Stimulated activated CD8-positive, alpha-beta memory T cell treated with anti-CD3 and anti-CD28 coated beads, Interleukin-12 subunit alpha, Interleukin-12 subunit beta, amount 100 ng/mL, for 24 hours (primary cell): ENCODE results near the gene LAMP1.
"Not testable (repeated sequence)": the region's sequence is repeated elsewhere in the genome, so short reads cannot be mapped to it uniquely, and the experiment has no call there.

Experiments used
- DNase-seq: peaks from one replicate; pipeline ENCODE4 v3.0.0-alpha.2; 2020; ENCODE audit errors: extremely low read depth

LAMP1 gene

GRCh38 chr13:113355621-113356020 is 58.6 kb downstream of the LAMP1 start:
- no peak for DNase-seq

- DNase-seq = no peak
Observed at GRCh38 chr13:113356596-113356995, 59.6 kb downstream of the LAMP1 start.

DNA sequence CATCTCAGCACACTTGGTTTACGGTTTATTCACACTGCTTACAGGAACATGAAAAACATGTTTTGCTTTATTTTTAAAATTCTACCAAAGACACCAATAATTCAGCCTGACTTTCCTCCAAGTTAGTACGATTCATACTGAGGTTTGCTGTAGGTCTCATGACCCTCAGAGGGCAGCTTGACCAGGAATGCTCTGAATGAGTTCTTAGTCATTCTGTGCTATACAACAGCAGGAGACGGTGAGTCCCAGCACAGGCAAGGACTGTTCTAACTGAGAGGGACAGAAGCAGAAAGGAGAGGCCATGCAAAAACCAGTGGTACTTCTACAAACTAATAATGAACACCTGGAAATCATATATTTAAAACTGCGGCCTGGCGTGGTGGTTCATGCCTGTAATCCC is 60.5 kb downstream of the LAMP1 start:
- no peak for DNase-seq

GRCh38 chr13:113358653-113359190 is 61.7 kb downstream of the LAMP1 start:
- DNase-seq = no peak

DNA sequence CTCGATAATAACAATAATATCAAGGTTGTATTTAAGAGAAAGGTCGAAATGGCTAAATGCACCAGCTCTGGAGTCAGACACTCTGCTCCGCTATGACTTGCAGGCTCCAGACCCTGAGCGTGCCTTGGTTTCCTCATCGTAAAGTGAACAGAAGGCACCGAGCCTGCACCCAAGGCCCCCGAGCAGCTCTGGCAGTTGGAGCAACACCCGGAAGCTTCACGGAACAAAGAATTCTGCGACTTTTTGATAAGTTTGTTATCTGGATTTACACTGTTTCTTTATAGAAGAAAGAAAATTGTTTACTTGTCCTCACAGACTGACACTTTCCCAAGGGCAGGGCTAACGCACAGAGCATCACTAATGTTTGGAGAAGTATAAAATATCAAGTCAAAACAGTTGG is 62.5 kb downstream of the LAMP1 start:
- DNase-seq = no peak

- DNase-seq = no peak
Observed at GRCh38 chr13:113360446-113360845, 63.4 kb downstream of the LAMP1 start.

GRCh38 chr13:113361406-113361805 is 64.4 kb downstream of the LAMP1 start:
- DNase-seq = no peak

DNA sequence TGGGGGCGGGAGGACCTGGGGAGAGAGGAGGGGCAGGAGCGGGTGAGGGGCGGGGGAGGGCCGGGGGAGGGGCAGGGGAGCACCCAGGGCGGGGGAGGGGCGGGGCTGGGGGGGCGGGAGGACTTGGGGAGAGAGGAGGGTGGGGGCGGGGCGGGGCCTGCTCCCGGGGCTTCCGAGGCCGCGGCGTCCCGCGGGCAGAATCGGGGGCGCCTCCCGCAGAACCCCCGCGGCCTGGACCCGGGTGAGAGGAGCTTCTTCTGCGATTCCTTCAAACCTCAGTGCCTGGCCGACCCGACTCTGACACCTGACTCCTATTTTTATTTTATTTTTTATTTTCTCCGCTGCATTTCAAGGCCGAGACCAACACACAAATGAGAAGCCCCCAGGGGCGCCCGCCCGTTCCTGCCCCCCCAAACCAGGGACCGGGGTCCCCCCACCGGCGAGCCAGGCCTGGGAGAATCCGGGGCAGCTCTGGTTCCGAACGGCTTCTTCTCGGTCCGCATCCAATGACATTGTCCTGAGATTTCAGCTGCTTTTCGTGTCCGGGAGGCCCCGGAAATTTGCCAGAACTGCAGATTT is 67.4 kb downstream of the LAMP1 start:
- DNase-seq = no peak

- no peak for DNase-seq
Observed at GRCh38 chr13:113364901-113365582, 68.0 kb downstream of the LAMP1 start.

- no peak for DNase-seq
Observed at GRCh38 chr13:113365583-113365970, 68.5 kb downstream of the LAMP1 start.

- no peak for DNase-seq
Observed at GRCh38 chr13:113365971-113366588, 69.0 kb downstream of the LAMP1 start.

DNA sequence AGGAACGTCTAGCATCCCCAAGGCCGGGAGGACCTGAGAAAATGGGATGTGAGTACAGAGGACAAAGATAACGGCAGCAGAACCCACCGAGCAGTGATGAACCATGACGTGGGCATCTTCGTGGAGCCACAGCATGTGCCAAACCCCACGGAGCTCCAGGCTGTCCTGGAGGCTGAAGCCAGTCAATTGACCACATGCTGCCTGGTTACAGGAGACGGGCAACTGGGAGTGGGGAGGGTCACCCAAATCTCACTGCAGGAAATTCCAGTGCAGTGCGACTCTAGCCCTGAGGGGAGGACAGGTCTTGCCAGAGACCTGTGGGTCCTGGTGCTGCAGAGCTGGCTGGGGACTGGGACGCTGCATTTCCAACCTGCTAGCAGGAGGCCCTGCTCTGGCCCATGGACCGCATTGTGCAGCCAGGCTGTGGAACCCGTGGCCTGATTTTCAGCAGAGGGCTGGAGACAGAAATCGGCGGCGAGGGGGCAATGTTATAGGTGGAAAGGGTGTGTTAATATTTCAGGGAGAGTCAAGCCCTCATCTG is 70.1 kb downstream of the LAMP1 start:
- no peak for DNase-seq

DNA sequence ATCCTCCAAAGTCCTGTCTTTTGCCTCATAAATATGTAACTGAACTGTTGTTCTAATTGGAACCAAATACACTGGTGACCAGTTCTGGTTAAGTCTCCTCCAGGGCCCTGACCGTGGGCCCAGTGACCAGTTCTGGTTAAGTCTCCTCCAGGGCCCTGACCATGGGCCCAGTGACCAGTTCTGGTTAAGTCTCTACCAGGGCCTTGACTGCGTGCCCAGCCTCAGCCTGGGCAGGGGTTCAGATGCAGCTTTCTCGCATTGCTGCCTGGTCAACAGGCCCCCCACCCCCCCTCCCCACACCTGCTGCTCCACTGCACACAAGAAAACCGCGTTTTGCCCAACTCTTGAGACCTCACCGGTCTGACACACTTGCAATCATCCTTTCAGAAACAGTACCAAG is 70.7 kb downstream of the LAMP1 start:
- no peak for DNase-seq

DNA sequence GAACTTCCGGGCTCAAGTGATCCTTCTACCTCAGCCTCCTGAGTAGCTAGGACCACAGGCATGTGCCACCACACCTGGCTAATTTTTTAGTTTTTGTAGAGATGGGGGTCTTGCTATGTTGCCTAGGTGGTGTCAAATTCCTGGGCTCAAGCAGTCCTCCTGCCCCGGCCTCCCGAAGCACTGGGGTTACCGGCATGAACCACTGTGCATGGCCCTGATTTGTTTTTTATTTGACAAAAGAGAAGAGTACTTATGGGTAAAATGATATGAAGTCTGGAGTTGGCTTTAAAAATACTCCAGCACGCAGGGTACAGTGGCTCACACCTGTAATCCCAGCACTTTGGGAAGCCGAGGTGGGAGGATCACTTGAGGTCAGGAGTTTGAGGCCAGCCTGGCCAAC is 71.3 kb downstream of the LAMP1 start:
- DNase-seq = not testable (repeated sequence)

DNA sequence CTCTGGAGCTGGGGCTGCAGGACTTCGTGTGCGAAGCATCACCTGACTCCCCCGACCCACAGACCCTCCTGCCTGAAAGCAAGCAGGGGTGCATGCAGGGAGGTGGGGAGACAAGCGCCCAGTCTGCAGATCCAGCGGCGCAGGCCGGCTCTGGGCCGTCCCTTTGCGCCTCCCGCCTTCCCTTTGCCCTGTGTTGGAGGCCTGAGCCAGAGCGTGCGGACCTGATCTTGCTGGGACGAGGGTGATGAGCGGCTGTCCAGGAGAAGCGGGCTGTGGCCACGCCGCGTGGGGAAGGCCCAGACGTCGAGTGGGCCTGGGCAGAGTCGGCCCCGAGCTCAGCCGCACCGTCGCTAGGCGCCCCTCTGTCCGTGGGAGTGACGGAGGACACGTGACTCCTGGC is 72.2 kb downstream of the LAMP1 start:
- no peak for DNase-seq

GRCh38 chr13:113369881-113370280 is 72.8 kb downstream of the LAMP1 start:
- DNase-seq = no peak

- no peak for DNase-seq
Observed at GRCh38 chr13:113371061-113371460, 74.0 kb downstream of the LAMP1 start.

DNA sequence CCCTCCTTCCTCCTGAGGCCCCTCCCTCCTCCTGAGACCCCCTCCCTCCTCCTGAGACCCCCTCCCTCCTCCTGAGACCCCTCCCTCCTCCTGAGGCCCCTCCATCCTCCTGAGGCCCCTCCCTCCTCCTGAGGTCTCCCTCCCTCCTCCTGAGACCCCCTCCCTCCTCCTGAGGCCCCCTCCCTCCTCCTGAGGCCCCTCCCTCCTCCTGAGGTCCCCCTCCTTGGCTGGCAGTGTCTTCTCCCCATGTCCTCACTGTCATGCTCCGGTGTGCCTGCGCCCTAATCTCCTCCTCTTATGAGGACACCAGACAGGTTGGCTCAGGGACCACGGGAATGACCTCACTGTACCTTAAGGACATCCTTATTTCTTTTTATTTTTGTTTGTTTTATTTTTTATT is 74.7 kb downstream of the LAMP1 start:
- not testable (repeated sequence) for DNase-seq
